Peyer's patch (tissue), 4 donors: ENCODE measurements around the gene BTN2A1.

ENCODE experiments used
- CTCF ChIP-seq, 6 experiments: fragments of 450-650 bp in 4 of 6; fragments of 200-600 bp in 2 of 6; sonication (generic) in 1 of 6; IDR thresholded peaks; one replicate each; pipeline ENCODE4 v1.5.1; 2017 to 2019; ENCODE audit warnings: antibody characterized with exemption in 6 of 6, mild to moderate bottlenecking in 3 of 6, moderate library complexity in 1 of 6
- POLR2A ChIP-seq, 2 donors: fragments of 450-650 bp; IDR thresholded peaks; one replicate each; pipeline ENCODE4 v1.5.1; 2017; ENCODE audit warnings: antibody characterized with exemption in 2 of 2, mild to moderate bottlenecking in 2 of 2, moderate library complexity in 2 of 2

- TF ChIP-seq CTCF (IDR thresholded peaks at IDR 0.05) (no peak), POLR2A (IDR thresholded peaks at IDR 0.05) (no peak)
Measured at GRCh38 chr6:26412954-26413353, 44.8 kb upstream of the BTN2A1 start.
